MM.1S (cell line): ENCODE results near the gene MTHFS.

Experiments
- DNase-seq: peaks from one replicate; pipeline ENCODE4 v3.0.0-alpha.2; 2015
- H2AFZ ChIP-seq: fragments of 300-600 bp; sonication (generic); 2 replicates; pipeline ENCODE4 v1.6.0; 2016; ENCODE audit warnings: antibody characterized with exemption, low read length
- H3F3A ChIP-seq: fragments of 300-600 bp; sonication (generic); 2 replicates; pipeline ENCODE4 v1.6.1; 2016; ENCODE audit warnings: mild to moderate bottlenecking, antibody characterized with exemption, low read length, moderate library complexity, mixed read lengths; ENCODE audit not compliant: insufficient read depth
- H3K27ac ChIP-seq: fragments of 300-600 bp; sonication (generic); 2 replicates; pipeline ENCODE4 v1.5.1; 2016; ENCODE audit warnings: mild to moderate bottlenecking, low read length
- H3K27me3 ChIP-seq: fragments of 300-600 bp; sonication (generic); replicated peaks from 2 replicates; pipeline ENCODE4 v1.6.0; 2016; ENCODE audit warnings: low read length; ENCODE audit not compliant: insufficient read depth
- H3K36me3 ChIP-seq: fragments of 300-600 bp; sonication (generic); replicated peaks from 2 replicates; pipeline ENCODE4 v1.6.1; 2016; ENCODE audit warnings: mild to moderate bottlenecking, low read length, mixed read lengths; ENCODE audit not compliant: insufficient read depth
- H3K4me1 ChIP-seq: fragments of 300-600 bp; sonication (generic); 2 replicates; pipeline ENCODE4 v1.6.1; 2016; ENCODE audit warnings: low read length, mixed read lengths
- H3K4me2 ChIP-seq: fragments of 300-600 bp; sonication (generic); 2 replicates; pipeline ENCODE4 v1.6.0; 2016; ENCODE audit warnings: low read depth, low read length
- H3K4me3 ChIP-seq: fragments of 300-600 bp; sonication (generic); 2 replicates; pipeline ENCODE4 v1.5.1; 2016; ENCODE audit warnings: low read length, mixed read lengths
- H3K79me2 ChIP-seq: fragments of 300-600 bp; sonication (generic); 2 replicates; pipeline ENCODE4 v1.6.1; 2016; ENCODE audit warnings: mixed run types, low read length, mixed read lengths
- H3K9ac ChIP-seq: fragments of 300-600 bp; sonication (generic); 2 replicates; pipeline ENCODE4 v1.6.1; 2016; ENCODE audit warnings: low read length, mixed read lengths
- H3K9me2 ChIP-seq: fragments of 300-600 bp; sonication (generic); replicated peaks from 2 replicates; pipeline ENCODE4 v1.6.1; 2016; ENCODE audit warnings: mild to moderate bottlenecking, low read length, mixed read lengths; ENCODE audit not compliant: insufficient read depth
- H3K9me3 ChIP-seq: fragments of 300-600 bp; sonication (generic); replicated peaks from 2 replicates; pipeline ENCODE4 v1.6.1; 2016; ENCODE audit warnings: mild to moderate bottlenecking, low read length, mixed read lengths; ENCODE audit not compliant: insufficient read depth
- H4K20me1 ChIP-seq: fragments of 300-600 bp; sonication (generic); 2 replicates; pipeline ENCODE4 v1.6.1; 2016; ENCODE audit warnings: mild to moderate bottlenecking, low read length, moderate library complexity, mixed read lengths; ENCODE audit not compliant: insufficient read depth
- CTCF ChIP-seq: fragments of 300-600 bp; sonication (generic); IDR thresholded peaks from 2 replicates; pipeline ENCODE4 v1.5.1; 2016; ENCODE audit warnings: antibody characterized with exemption, low read length, mixed read lengths
- EZH2 ChIP-seq: fragments of 300-600 bp; sonication (generic); optimal IDR thresholded peaks from 2 replicates; pipeline ENCODE3; 2017; ENCODE audit warnings: low read depth, mild to moderate bottlenecking, antibody characterized with exemption, low read length, mixed read lengths
- EZH2phosphoT487 ChIP-seq: fragments of 300-600 bp; sonication (generic); IDR thresholded peaks from 2 replicates; pipeline ENCODE4 v1.6.1; 2018; ENCODE audit warnings: antibody characterized with exemption, low read length

MTHFS gene

DNA sequence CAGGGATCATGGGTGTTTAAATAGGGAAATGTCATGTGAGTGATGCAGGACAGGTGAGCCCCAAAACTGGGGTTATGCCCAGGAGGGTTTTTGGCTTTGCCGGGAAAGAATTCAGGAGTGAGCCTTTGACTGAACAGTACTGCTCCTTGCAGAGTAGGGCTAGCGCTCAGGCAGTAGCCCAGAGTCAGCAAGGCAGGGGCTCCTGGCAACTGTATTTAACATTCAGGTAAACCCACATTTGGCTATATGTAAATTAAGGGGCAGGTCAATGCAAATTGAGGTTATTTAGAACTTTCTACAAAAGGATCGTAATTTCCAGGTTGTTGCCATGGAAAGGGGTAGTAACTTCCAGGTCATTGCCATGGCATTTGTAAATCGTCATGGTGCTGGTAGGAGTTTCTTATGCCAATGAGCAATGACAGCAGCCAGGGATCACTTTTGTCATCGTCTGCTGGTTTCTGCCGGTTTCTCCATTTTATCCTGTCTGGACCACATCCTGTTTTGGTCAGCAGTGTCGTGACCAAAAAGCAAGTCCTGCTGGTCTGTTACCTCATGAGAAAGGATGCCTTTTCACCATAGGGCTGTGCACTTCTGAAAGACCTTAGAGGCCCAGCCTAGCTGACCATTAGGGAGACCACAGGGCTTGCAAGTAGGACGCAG is 24.3 kb downstream of the MTHFS start:
- Histone ChIP-seq H3K9me3 (no peaks in the 10 kb centered on the region), H3K9me2 (no peaks in the 10 kb centered on the region), H3K4me2 (no peak overlapping the region), H3K4me3 (no peak overlapping the region), H3K27me3 (no peaks in the 10 kb centered on the region), H3K4me1 (no peaks in the 10 kb centered on the region), H2AFZ (no peak overlapping the region), H3K36me3 (peaks cover 9% of the 10 kb centered on the region), H3K27ac (no peak overlapping the region), H3K9ac (no peak overlapping the region), H3F3A (no peaks in the 10 kb centered on the region), H3K79me2 (peaks cover 4% of the 10 kb centered on the region; the same call in 1 of the 2 replicates), H4K20me1 (no peaks in the 10 kb centered on the region)
- DNase-seq, result no peak
- TF ChIP-seq EZH2 (no peak), EZH2phosphoT487 (no peak), CTCF (no peak)

- DNase-seq, result no peak
- H3K4me1 ChIP-seq, result no peaks in the 10 kb centered on the region
Measured at GRCh38 chr15:79868554-79868953, 28.3 kb downstream of the MTHFS start.

DNA sequence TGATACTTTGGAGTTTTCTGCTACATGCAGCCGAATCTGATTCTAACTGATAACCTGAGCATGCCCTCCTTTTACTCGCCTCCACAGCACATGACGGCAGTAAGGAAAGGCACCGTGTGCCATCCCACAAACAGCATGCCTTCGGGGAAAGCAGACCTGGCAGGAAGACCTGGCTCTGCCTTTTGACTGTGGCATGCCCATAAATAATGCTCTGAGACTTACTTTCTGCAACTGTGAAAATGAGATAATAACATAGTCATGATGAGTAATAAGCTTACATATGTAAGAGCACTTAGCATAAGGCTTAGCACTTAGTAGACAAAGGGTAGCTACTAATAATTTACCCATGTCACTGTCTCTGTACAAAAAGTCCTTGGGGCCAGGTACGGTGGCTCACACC is 32.9 kb downstream of the MTHFS start:
- no peaks in the 10 kb centered on the region for H3K9me3 ChIP-seq
- no peak overlapping the region for H2AFZ ChIP-seq
- TF ChIP-seq CTCF (no peak), EZH2 (no peak), EZH2phosphoT487 (no peak)
- no peak overlapping the region for H3K4me2 ChIP-seq
- no peaks in the 10 kb centered on the region for H3K9me2 ChIP-seq
- H3K79me2 ChIP-seq, result no peaks in the 10 kb centered on the region
- no peaks in the 10 kb centered on the region for H3K27me3 ChIP-seq
- H3K27ac ChIP-seq, result no peak overlapping the region
- no peak for DNase-seq
- no peaks in the 10 kb centered on the region for H4K20me1 ChIP-seq
- no peak overlapping the region for H3K9ac ChIP-seq
- no peaks in the 10 kb centered on the region for H3K36me3 ChIP-seq
- no peaks in the 10 kb centered on the region for H3K4me1 ChIP-seq
- no peaks in the 10 kb centered on the region for H3F3A ChIP-seq
- H3K4me3 ChIP-seq, result no peak overlapping the region

More at GRCh38 chr15:79868554-79868953, 28.3 kb downstream of the MTHFS start:
- no peak for TF ChIP-seq CTCF
- TF ChIP-seq EZH2, result no peak
- TF ChIP-seq EZH2phosphoT487, result no peak
- Histone ChIP-seq H3K9ac (no peak overlapping the region), H3K79me2 (no peaks in the 10 kb centered on the region), H3K36me3 (no peaks in the 10 kb centered on the region), H3K27ac (no peak overlapping the region), H4K20me1 (no peaks in the 10 kb centered on the region), H3K9me3 (no peaks in the 10 kb centered on the region), H2AFZ (no peak overlapping the region), H3F3A (no peaks in the 10 kb centered on the region), H3K4me3 (no peak overlapping the region), H3K9me2 (no peaks in the 10 kb centered on the region), H3K4me2 (no peak overlapping the region), H3K27me3 (no peaks in the 10 kb centered on the region)
